GM12878 (cell line): ENCODE results near the gene TEPSIN.
A peak's percentile ranks its signal among the peaks of the same experiment; 100 is the strongest.

Experiments
- ATF2 ChIP-seq: IDR thresholded peaks from 2 replicates; pipeline ENCODE4 v1.6.1; 2012; ENCODE audit warnings: low read length, inconsistent platforms
- ELK1 ChIP-seq: IDR thresholded peaks from 2 replicates; pipeline ENCODE4 v1.6.1; 2012; ENCODE audit warnings: low read depth, low read length, improper control_type of control experiment
- EZH2 ChIP-seq: IDR thresholded peaks from 2 replicates; pipeline ENCODE4 v1.6.1; 2012; ENCODE audit warnings: low read depth, mild to moderate bottlenecking, control low read depth, inconsistent platforms, low read length, borderline replicate concordance; ENCODE audit not compliant: control insufficient read depth
- GABPA ChIP-seq: IDR thresholded peaks from 2 replicates; pipeline ENCODE4 v1.6.1; 2014; ENCODE audit warnings: antibody characterized with exemption, low read depth, mild to moderate bottlenecking, inconsistent platforms
- POLR2AphosphoS2 ChIP-seq: IDR thresholded peaks from 2 replicates; pipeline ENCODE4 v1.6.1; 2011; ENCODE audit warnings: low read depth, mild to moderate bottlenecking, low read length, improper control_type of control experiment, moderate library complexity
- SMC3 ChIP-seq: IDR thresholded peaks from 2 replicates; pipeline ENCODE4 v1.6.1; 2011; ENCODE audit warnings: low read length, improper control_type of control experiment, borderline replicate concordance
- SRF ChIP-seq, 2 experiments: IDR thresholded peaks; 2 replicates each; pipeline ENCODE4 v1.6.1; 2011; ENCODE audit warnings: low read depth in 2 of 2, low read length in 2 of 2, mild to moderate bottlenecking in 1 of 2, moderate library complexity in 1 of 2
- TAF1 ChIP-seq: IDR thresholded peaks from 2 replicates; pipeline ENCODE4 v1.6.1; 2011; ENCODE audit warnings: mild to moderate bottlenecking, low read depth, low read length, borderline replicate concordance
- ZBTB40 ChIP-seq: fragments of 450-650 bp; IDR thresholded peaks from 2 replicates; pipeline ENCODE4 v1.6.1; 2016; ENCODE audit warnings: mild to moderate bottlenecking, moderate library complexity, borderline replicate concordance
- ZSCAN29 ChIP-seq: fragments of 450-650 bp; IDR thresholded peaks from 2 replicates; pipeline ENCODE4 v1.6.1; 2017; ENCODE audit warnings: mild to moderate bottlenecking, moderate library complexity

GRCh38 chr17:81241648-81242420 lies 3.0 kb upstream of the TEPSIN start:
- TF ChIP-seq EZH2 (no peak), ELK1 (no peak), ZSCAN29 (no peak), TAF1 (no peak), SRF (IDR thresholded peaks at IDR 0.05; ENCODE audit: low read depth in 2 of 2, low read length in 2 of 2) (no peak), ATF2 (no peak), GABPA (no peak), ZBTB40 (no peak), POLR2AphosphoS2 (no peak), SMC3 (peak; percentile 65)
